Activated CD4-positive, alpha-beta T cell treated with anti-CD3 and anti-CD28 coated beads for 24 hours (primary cell): Measurements from ENCODE around the gene CD300E.
"Not testable (repeated sequence)": the region's sequence is repeated elsewhere in the genome, so short reads cannot be mapped to it uniquely, and the experiment has no call there.

Experiments
- DNase-seq, 2 donors: peaks; one replicate each; pipeline ENCODE4 v3.0.0-alpha.2; 2020; ENCODE audit warnings: low read depth in 2 of 2

The CD300E gene, protein sequence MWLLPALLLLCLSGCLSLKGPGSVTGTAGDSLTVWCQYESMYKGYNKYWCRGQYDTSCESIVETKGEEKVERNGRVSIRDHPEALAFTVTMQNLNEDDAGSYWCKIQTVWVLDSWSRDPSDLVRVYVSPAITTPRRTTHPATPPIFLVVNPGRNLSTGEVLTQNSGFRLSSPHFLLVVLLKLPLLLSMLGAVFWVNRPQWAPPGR

DNA sequence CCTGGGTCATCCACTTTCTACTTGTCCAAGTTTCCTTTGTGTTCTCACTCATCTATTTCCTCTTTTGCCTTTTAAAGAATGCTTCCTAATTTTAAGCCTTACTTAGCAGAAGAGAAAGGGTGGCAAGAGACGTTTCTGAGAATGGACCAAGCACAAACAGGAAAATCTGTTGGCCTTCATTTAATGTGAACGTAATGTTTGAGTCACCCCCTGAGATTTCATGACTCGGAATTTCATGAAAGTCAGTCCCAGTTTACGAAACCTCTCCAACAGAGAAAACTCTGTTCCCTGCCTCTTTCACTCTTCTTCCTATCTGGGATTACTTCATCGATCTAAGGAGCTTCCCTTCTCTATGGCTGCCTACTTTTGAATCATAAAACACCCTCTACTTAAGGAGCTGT, at the start of gene CD300E:
TSS of gene CD300E (minus strand) at position 46 of the 401 bp plus-strand sequence. CDS start 117 bp downstream, outside the sequence.
- no peak for DNase-seq

DNA sequence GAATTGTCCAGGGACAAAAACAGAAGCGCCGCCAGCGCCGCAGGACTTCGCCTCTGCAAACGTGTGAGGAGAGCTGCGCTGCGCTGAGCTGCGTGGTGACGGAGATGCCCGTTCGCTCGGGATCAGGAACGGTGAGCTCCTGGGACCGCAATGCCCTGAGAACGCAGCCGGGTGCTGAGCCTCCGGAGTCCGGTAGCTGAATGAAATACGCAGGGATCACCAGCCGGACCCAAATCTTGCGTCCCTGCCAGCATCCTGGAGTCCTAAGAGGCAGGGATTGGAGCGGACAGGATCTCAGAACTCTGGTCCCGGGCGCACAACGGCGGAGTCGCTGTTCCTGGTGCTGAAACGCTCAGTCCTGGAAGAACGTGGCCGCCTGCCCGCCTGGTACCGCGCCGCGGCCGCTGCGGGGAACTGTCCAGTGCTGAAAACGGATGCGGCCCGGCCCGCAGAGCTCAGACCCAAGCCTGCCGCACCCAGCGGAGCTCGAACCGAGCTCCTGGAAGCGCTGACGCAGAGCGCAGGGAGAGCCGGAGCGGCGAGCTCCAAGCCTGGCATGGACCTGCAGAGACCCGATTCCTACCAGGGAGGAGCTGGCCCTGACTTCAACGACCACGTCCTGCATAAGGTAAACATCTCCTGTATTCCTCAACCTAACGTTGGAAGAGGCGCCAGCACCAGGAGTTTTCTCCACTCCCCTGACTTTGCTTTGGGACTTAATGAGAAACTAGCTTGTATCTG, 47.7 kb upstream of the CD300E start:
- DNase-seq = peak; percentile 56 to 70

DNA sequence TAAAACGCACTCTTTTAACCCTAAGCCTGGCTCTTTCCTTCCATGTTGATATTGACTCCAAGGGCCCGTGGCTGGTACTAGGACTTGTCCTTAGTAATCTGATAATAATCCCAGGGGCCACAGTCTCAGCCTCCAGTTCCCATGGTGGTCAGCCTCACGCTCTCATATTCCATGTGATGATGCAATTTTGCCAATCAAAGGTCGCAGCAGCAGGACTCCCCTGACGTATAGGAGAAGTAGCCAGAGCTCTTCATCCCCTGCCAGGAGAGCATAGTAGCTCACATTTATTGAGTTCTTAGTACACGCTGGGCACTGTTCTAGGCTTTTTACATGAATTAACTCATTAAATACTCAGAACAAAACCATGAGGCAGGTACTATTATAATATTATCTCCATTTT, 46.8 kb upstream of the CD300E start:
- no peak for DNase-seq

DNA sequence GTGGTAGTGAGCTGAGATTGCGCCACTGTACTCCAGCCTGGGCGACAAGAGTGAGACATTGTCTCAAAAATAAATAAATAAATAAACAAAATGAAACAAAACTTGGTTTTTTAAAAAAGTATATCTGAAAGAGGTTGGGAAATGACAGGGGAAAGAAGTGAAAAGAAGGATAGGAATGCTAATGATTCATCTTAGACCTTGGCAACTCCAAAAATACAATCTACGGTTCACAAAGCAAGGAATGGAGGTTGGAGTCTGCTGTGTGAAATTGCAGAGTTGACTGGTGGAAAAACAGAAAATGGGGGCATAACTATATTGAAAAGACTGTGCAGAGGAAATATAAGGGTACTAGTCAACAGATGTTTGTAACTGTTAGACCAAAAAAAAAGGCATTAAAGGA, 40.0 kb upstream of the CD300E start:
- no peak for DNase-seq

DNA sequence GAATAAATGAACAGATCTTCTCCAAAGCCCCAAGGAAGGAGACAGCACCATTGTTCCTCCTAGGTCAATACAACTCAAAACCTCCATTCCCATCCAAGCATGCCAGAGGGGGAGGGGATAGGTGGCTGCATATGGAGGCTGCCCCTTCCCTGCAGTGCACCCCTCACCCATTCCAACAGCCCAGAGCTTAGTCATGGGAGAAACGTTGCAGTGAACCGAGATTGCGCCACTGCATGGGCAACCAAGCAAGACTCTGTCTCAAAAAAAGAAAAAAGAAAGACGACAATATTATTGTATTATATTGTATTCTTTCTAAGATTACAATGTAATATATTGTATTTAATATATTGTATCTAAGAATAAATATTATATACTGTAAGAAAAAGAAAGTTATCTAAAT, 36.4 kb upstream of the CD300E start:
- DNase-seq = no peak

DNA sequence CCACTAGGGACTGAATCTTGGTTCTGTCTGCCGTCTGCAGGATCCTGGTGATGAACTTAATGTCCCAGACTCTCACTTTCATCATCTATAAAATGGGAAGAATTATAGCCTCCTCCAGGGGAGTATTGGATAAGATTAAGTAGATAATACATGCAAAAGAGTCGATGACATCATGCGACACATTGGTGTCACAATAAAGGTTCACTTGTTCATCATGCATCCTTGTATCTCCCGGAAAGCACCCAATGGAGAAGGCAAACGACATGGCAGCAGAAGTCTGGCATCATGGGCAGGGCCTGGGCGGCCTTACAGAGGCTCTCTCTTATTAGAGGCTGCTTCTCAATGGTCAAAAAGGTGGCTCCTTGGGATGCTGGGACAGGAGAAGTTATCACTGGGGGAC, 35.1 kb upstream of the CD300E start:
- no peak for DNase-seq

DNA sequence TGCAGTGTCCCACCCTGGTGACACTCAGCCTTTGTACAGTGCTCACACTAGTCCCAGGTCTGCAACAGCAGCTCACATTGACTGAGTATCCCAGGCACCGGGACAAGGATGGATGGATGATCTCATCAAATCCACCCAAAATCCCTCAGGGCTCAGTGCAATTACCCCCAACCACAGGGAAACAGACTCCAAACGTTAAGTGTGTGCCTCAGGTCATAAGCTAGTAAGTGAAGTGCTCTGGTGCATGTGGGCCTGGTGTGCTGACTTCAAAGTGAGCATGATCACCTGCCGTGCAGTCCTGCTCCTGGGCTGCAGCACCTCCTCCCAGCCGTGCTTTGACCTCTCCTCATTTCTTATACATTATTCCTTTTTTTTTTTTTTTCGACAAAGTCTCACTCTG, 31.2 kb upstream of the CD300E start:
- no peak for DNase-seq

DNA sequence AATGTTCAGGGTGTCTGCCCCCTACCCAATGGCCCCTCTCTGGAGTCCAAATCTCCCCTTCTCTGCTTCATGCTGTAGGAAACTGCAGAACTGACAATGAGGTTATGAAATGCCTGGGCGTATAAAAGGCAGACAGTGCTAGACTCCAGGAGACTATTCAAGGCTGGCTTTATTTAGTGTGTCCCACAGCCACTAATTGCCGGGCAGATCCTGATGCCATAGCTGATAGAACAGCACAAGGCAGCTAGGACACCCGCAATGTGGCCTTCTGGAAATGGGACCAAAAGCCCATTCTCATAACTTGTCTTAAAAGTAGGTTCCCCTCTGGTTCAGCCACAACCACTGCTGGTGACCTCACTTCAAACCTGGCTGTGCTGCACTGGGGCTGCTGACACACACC, 28.5 kb upstream of the CD300E start:
- no peak for DNase-seq

DNA sequence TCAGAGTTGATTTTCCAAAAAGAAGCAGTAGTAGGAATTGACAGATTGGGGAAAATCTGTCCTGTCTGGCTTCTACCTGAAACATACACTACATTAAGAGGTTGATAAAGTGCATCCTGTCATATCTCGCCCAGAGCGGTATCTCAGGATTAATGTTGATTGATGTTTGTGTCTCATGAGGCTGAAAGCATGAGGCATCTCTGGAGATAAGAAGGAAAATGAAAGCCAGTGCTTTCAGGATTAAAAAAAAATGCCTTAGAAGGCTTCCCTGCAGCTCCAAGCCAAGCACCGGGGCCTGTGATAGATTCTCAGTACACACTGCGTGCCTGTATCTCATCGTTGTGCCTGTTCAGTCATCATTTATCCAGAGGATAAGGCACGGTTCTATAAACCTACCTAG, 26.4 kb upstream of the CD300E start:
- no peak for DNase-seq

DNA sequence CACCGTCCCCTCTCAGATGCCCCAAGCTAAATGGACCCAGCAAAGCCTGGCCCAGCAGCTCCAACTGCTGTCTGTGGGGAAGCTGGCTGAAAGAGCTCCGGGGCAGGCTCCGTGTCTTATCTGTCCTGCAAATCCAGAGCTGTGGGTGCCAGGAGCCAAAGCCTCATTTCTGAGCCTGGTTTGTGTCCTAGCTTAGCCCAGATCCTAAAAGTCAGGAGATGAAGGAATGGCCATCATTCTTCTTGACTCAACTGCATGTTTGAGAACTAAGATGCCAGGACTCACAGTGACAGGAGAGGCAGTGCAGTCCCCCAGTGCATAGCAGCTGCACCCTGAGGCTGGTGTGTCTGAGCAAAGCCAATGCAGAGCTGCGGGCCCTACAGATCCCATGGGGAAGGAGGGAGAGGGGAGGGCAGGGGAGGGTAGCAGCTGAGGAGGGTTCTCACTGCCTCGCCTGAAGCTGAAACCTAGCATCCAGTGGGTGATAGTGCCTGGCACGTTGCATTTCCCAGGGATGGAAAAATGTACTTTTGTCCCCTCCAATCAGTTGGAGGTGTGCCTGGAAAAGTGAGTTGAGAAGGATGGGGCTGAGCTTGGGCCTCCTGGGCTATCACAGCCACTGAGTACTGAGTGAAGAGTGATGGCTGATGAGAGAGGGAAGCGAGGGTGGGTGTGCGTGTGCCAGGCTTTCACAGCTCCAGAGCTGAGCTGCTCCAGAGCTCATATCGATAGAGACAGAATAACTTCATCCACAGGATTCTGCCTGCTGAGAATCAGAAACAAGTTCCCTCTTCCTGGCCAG, 24.5 kb upstream of the CD300E start:
- no peak for DNase-seq

DNA sequence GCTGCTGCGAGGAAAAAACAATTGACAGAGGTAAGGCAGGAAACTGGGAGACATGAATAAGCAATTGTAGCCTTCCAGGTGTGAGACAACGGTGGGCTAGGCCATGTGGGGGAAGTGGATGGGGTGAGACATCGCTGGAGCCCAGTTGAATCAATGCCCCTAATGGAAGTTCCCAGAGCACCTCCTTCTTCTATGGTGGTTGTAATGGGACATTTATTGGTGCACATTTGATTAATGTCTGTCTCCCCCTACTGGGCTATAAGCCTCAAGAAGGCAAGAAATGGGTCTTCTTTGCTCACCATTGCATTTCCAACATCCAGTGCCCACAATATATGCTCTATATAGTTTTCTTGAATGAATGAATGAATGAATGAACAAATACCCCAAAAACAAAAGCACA, 22.7 kb upstream of the CD300E start:
- DNase-seq = no peak

DNA sequence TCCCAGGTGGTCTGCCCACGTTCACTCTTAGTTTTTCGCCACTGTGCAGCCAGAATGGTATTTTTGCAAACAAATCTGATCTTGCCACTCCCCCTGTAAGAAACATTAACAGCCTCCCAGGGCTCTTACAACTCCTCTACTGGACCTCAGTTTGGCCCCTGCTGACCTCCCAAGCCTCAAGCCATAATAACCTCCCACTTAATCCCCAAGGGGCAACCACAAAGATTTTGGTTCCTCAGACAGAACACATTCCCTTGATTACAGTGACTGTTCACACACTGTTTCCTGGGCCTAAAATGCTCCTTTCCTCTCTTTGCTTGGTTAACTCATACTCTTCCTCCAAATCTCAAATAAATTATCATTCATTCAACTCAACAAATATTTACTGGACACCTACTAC, 21.5 kb upstream of the CD300E start:
- no peak for DNase-seq

DNA sequence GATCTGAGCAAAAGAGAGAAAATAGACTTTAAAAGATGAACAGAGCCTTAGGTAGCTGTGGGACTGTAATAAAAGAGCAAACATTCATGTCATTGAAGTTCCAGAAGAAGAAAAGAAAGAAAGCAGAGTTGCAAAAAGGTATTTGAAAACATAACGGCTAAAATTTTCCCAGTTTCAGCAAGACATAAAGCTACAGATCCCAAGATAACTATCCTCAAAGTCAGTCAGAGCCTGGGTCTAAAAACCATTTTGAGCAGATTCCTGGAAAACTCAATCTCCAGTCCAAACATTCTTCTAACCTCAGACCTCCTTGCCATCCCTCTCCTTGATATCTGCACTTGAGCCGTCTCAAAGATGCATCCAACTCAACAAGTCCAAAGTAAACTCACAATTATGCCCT, 20.9 kb upstream of the CD300E start:
- no peak for DNase-seq

DNA sequence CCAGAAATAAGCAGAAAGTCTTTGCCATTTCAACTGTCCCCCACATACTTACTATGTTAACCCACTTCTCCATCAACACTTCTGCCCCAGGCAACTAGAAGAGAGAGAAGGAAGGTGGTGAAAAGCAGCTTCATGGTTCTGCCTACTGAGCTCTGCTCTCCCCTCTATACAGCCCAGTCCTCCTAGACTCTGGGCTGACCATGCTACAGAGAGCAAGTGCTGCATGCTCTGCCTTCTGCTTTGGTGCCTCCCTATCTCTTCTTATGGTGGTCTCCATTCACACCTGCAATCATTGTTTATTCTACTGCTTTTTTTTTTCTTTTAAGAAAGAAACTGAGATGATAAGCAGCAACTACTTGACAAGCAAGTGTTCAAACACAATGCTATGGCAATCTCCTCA, 20.3 kb upstream of the CD300E start:
- DNase-seq = no peak

DNA sequence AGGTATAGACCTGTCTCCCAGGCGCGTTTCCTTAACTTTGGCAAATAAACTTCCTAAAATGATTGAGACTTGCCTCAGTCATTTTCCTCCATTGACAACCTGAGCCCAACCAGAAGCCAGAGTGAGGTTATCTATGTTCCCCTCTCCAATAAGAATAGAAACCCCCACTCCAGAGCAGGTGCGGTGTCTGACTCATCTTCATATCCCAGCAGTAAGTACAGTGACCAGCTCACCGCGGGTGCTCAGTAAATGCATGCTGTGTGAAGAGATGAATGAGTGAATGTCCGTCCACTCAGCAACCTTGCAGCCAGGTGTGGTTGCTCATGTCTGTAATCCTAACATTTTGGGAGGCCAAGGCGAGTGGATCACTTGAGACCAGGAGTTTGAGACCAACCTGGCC, 19.5 kb upstream of the CD300E start:
- no peak for DNase-seq

DNA sequence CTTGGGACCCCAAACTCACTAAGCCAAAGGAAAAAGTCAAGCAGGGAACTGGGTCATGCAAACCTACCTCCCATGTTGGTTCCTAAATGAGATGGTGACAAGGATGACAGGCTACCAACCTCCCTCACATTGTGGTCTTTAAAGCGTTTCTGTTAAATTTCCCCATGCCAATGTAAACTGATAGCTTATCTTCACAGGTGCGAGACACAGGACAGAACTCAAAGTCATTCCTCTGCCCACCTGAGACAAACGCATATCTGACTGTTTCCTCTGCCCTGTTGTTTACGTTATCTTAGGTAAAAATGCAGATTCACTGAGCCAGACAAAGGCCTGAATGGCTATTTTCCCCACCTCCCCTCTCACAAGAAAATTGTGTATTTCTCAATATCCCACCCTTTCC, 19.0 kb upstream of the CD300E start:
- DNase-seq = no peak

DNA sequence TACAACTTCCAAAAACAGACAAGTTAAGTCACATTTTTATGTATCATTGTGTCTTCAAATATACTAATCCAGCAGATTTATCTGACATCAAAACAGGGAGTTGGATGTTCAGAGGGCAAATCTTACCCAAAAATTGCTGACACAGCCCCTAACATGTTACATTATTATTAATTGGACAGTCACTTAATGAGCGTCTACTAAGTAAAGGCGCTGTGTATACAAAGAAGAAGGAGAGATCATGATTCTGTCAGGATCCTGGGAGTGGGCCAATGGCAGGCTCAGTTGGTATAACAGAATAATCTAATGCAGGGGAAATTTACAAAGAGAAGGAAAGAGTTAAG, 18.4 kb upstream of the CD300E start:
- no peak for DNase-seq

DNA sequence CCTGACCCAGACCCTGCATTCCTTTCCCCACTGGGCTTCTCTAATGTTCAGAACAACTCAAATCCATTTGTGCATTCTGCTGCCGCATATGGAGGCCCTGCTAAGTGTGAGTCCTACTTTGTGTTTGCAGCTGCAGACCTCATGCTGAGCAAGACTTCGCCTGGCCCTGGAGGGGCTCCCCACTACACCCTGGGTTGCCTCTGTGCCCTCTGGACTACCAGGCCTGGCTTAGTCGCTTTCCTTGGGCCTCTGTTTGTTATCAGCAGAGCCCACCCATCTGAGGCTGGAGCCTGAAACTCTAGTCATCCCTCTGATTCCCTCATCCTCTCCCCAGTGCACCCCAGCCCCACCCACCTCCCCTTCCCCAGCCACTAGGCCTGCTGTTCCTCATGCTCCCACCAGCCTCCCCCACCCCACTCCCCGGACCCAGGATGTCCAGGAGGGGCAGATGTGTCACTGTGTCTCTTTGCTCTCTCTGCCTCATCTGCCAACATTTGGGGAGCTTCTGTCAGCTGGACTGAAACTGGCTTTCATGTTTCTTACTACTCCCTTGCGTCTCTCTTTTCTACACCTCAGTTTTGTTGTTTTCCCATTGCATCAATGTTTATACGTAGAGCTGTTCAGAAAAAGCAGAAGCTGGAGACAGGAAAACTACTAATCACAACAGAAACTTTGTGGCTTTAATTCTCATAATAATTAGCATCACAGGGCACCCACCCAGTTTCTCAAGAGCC, 17.9 kb upstream of the CD300E start:
- no peak for DNase-seq

DNA sequence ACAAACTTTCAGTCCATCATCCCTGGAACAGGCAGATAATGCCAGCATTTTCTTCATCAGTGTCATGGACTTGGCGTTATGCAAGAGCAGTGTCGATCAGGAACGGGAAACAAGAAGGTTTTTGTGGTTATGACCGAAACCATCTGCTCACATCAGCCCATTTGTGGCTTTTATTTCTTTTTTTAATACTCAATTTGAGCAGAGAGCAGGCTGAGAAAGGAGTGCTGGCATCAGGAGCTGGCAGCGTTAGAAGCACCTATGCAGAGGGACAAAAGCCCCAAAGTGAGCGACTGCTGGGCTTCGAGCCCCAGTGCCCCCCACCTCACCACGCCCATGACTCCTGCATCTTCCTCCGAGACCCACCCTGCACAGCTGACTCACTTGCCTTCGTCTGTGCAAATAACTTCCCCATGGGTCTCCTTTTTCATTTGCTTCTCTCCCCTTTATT, 16.2 kb upstream of the CD300E start:
- DNase-seq = no peak

DNA sequence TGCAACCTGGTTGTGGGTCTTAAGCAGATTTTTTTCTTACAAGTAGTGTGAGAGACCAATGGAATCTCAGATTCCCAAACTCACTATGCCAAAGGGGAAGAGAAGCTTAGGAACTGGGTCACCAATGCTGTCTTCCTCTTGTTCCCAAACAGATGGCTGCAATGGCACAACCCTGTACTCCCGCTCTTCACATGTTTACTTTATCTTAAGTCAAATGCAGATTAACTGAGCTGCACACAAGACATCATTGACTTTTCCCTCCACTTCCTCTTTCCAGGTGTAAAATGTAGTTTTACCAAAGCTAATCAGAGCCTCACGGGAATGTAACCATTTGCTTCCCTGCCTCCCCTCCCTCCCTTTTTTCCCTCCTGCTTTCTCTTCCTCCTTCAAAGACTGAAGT, 14.4 kb upstream of the CD300E start:
- no peak for DNase-seq

DNA sequence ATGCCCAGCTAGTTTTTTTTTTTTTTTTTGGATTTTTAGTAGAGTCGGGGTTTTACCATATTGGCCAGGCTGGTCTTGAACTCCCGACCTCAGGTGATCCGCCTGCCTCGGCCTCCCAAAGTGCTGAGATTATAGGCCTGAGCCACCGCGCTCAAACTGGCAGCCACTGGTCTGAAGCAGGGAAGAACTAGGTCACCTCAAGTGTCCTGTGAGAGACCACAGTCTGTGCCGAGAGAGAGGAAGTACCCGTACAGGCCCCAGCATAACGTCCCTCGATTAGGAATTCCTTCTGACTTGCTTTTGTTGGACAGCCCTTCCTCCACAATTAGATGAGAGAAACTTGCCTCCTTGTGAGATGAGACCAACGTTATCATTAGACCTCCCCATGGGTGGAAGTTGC, 13.7 kb upstream of the CD300E start:
- DNase-seq = no peak

DNA sequence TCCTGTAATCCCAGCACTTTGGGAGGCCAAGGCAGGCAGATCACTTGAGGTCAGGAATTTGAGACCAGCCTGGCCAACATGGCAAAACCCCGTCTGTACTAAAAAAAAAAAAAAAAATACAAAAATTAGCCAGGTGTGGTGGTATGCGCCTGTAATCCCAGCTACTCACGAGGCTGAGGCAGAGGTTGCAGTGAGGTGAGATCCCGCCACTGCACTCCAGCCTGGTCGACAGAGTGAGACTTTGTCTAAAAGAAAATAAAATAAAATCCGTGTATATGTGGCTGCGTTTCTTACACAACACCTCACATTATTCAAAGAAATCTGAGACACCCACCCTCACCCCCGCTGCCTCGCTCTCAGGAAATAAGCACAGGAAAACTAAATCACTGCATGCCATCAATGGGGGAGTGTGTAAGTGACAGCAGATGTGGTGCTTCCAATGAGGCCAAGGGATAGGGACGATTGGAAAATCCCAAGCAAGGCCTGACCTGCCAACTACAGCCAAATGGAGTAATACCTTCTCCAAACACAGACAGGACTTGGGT, 13.1 kb upstream of the CD300E start:
- not testable (repeated sequence) for DNase-seq
